OCI-LY7 (cell line): ENCODE data around the gene KCNMA1. TPM values are rescaled to one million over a fixed set of nuclear protein-coding genes. Genes with fewer than 3 reads are reported as not detected.

Experiments used
- BruUV-seq: library from RNA; stranded (reverse); fragments of 400-500 nt; replicated peaks from 2 replicates; lab custom pipeline; 2021; lab: Mats Ljungman, UMichigan
- CTCF ChIA-PET: fragments of 300-600 bp; sonication (Branson Sonifier 250); formaldehyde crosslinking; loops from one replicate; lab custom pipeline; 2022; ENCODE audit warnings: antibody characterized with exemption; ENCODE audit not compliant: unreplicated experiment; lab: Charles Lee
- POLR2A ChIA-PET: fragments of 300-600 bp; sonication (Branson Sonifier 250); formaldehyde crosslinking; loops from one replicate; lab custom pipeline; 2022; ENCODE audit warnings: antibody characterized with exemption; lab: Charles Lee
- DNase-seq: peaks from one replicate; pipeline ENCODE4 v3.0.0-alpha.2; 2015; ENCODE audit warnings: low spot score
- H2AFZ ChIP-seq: fragments of 200-600 bp; sonication (generic), shearing (Covaris generic); 2 replicates; pipeline ENCODE4 v1.6.1; 2014; ENCODE audit warnings: mild to moderate bottlenecking, antibody characterized with exemption, low read length, moderate library complexity
- H3K27ac ChIP-seq: fragments of 200-600 bp; sonication (generic); 2 replicates; pipeline ENCODE4 v1.5.1; 2014; ENCODE audit warnings: mixed run types, low read depth, mild to moderate bottlenecking, moderate library complexity, low read length, inconsistent platforms; ENCODE audit not compliant: poor library complexity, severe bottlenecking
- H3K36me3 ChIP-seq: fragments of 200-600 bp; sonication (generic); 2 replicates; pipeline ENCODE4 v1.6.1; 2014; ENCODE audit warnings: mild to moderate bottlenecking, antibody characterized with exemption, low read length, moderate library complexity, mixed read lengths; ENCODE audit not compliant: insufficient read depth
- H3K4me1 ChIP-seq: fragments of 200-600 bp; sonication (generic); 2 replicates; pipeline ENCODE4 v1.5.1; 2014; ENCODE audit warnings: mild to moderate bottlenecking, low read length; ENCODE audit not compliant: insufficient read depth, poor library complexity, severe bottlenecking
- H3K4me2 ChIP-seq: fragments of 200-600 bp; sonication (generic); 2 replicates; pipeline ENCODE4 v1.6.1; 2014; ENCODE audit warnings: mild to moderate bottlenecking, low read length
- H3K4me3 ChIP-seq: fragments of 200-600 bp; sonication (generic); 2 replicates; pipeline ENCODE4 v1.5.1; 2014; ENCODE audit warnings: mild to moderate bottlenecking, low read depth, low read length; ENCODE audit not compliant: poor library complexity, severe bottlenecking
- H3K79me2 ChIP-seq: fragments of 200-600 bp; sonication (generic); 2 replicates; pipeline ENCODE4 v1.6.1; 2016; ENCODE audit warnings: low read depth, mild to moderate bottlenecking, low read length, moderate library complexity, mixed read lengths; ENCODE audit not compliant: insufficient read depth
- H3K9me2 ChIP-seq: fragments of 200-600 bp; sonication (generic); 2 replicates; pipeline ENCODE4 v1.6.1; 2016; ENCODE audit warnings: mild to moderate bottlenecking, low read length, mixed read lengths; ENCODE audit not compliant: insufficient read depth
- H3K9me3 ChIP-seq: fragments of 200-600 bp; sonication (generic); 2 replicates; pipeline ENCODE4 v1.6.1; 2014; ENCODE audit warnings: mild to moderate bottlenecking, mixed run types, low read length, mixed read lengths
- H4K20me1 ChIP-seq: fragments of 200-600 bp; sonication (generic); 2 replicates; pipeline ENCODE4 v1.6.1; 2014; ENCODE audit warnings: mild to moderate bottlenecking, antibody characterized with exemption, low read length, moderate library complexity, mixed read lengths; ENCODE audit not compliant: insufficient read depth
- CTCF ChIP-seq: fragments of 200-600 bp; sonication (generic); conservative IDR thresholded peaks from 2 replicates; pipeline ENCODE4 v1.5.1; 2014; ENCODE audit warnings: mild to moderate bottlenecking, antibody characterized with exemption, low read length, moderate library complexity, mixed read lengths
- EZH2phosphoT487 ChIP-seq: fragments of 200-600 bp; sonication (generic); IDR thresholded peaks from 2 replicates; pipeline ENCODE4 v1.6.1; 2018; ENCODE audit warnings: low read depth, borderline replicate concordance, mild to moderate bottlenecking, mixed run types, antibody characterized with exemption, low read length, moderate library complexity, mixed read lengths
- intact Hi-C: fragments of 100-400 bp; cut with micrococcal nuclease; formaldehyde crosslinking; loops from one replicate; pipeline ENCODE4 v1.10.0; 2022; ENCODE audit not compliant: unreplicated experiment
- total RNA-seq, 2 experiments: library from RNA; depleted of rRNA in 1 of 2; stranded (reverse); fragments of >200 nt in 1 of 2; shearing (Covaris generic) in 1 of 2; gene quantifications; 2 replicates each; pipeline ENCODE4 v1.2.3, GENCODE V29; 2014 to 2022

KCNMA1 gene
- total RNA-seq, 2 experiments from 2014 or later, result not detected

- CTCF ChIA-PET, result no interaction called here
- Histone ChIP-seq H3K79me2 (no peaks in the 10 kb centered on the region), H4K20me1 (no peaks in the 10 kb centered on the region), H3K27ac (no peak overlapping the region), H3K4me2 (no peak overlapping the region), H3K9me3 (no peaks in the 10 kb centered on the region), H3K4me3 (no peak overlapping the region), H3K36me3 (no peaks in the 10 kb centered on the region), H3K9me2 (no peaks in the 10 kb centered on the region), H3K4me1 (no peaks in the 10 kb centered on the region), H2AFZ (no peak overlapping the region)
- intact Hi-C loops, result no loop called here
- POLR2A ChIA-PET, result no interaction called here
- TF ChIP-seq CTCF (no peak), EZH2phosphoT487 (no peak)
- no peak for DNase-seq
- BruUV-seq, result no TSS peak
Measured at GRCh38 chr10:77068969-77069368, 568.6 kb downstream of the KCNMA1 start.

- intact Hi-C loops, result no loop called here
- H3K79me2 ChIP-seq, result no peaks in the 10 kb centered on the region
- no peaks in the 10 kb centered on the region for H3K36me3 ChIP-seq
- no peak overlapping the region for H3K4me2 ChIP-seq
- no TSS peak for BruUV-seq
- ChIA-PET POLR2A (no interaction called here), CTCF (no interaction called here)
- no peak overlapping the region for H3K27ac ChIP-seq
- no peaks in the 10 kb centered on the region for H4K20me1 ChIP-seq
- no peaks in the 10 kb centered on the region for H3K9me2 ChIP-seq
- TF ChIP-seq EZH2phosphoT487 (no peak), CTCF (no peak)
- H3K4me3 ChIP-seq, result no peak overlapping the region
- DNase-seq, result no peak
- H2AFZ ChIP-seq, result no peak overlapping the region
- H3K9me3 ChIP-seq, result no peaks in the 10 kb centered on the region
- no peaks in the 10 kb centered on the region for H3K4me1 ChIP-seq
Measured at GRCh38 chr10:77068272-77068671, 569.3 kb downstream of the KCNMA1 start.

- no peak overlapping the region for H3K4me3 ChIP-seq
- BruUV-seq, result no TSS peak
- H4K20me1 ChIP-seq, result no peaks in the 10 kb centered on the region
- H3K27ac ChIP-seq, result no peak overlapping the region
- no peak for TF ChIP-seq CTCF
- no peak for TF ChIP-seq EZH2phosphoT487
- CTCF ChIA-PET, result no interaction called here
- no peaks in the 10 kb centered on the region for H3K79me2 ChIP-seq
- DNase-seq, result no peak
- no peak overlapping the region for H3K4me2 ChIP-seq
- POLR2A ChIA-PET, result no interaction called here
- no peaks in the 10 kb centered on the region for H3K4me1 ChIP-seq
- no peaks in the 10 kb centered on the region for H3K36me3 ChIP-seq
- H3K9me3 ChIP-seq, result no peaks in the 10 kb centered on the region
- no peak overlapping the region for H2AFZ ChIP-seq
- no peaks in the 10 kb centered on the region for H3K9me2 ChIP-seq
- intact Hi-C loops, result no loop called here
Measured at GRCh38 chr10:77062381-77062780, 575.2 kb downstream of the KCNMA1 start.
